GM21526 (cell line): Measurements from ENCODE around the gene CDH4.

Source experiments
- ATAC-seq: cut with Tn5 transposase; IDR thresholded peaks from one replicate; pipeline ENCODE4 v1.9.1; 2021; ENCODE audit warnings: moderate library complexity; ENCODE audit not compliant: unreplicated experiment, low FRiP score

Gene CDH4

GRCh38 chr20:61784801-61785566 is 532.9 kb downstream of the CDH4 start:
- ATAC-seq: no peak

GRCh38 chr20:61785567-61785816 is 533.4 kb downstream of the CDH4 start:
- no peak for ATAC-seq

GRCh38 chr20:61786230-61786629 is 534.2 kb downstream of the CDH4 start:
- no peak for ATAC-seq

GRCh38 chr20:61788343-61788742 is 536.3 kb downstream of the CDH4 start:
- ATAC-seq: no peak

GRCh38 chr20:61789329-61789728 is 537.3 kb downstream of the CDH4 start:
- no peak for ATAC-seq

GRCh38 chr20:61790116-61790827 is 538.2 kb downstream of the CDH4 start:
- no peak for ATAC-seq

- no peak for ATAC-seq
Measured at GRCh38 chr20:61791995-61792394, 539.9 kb downstream of the CDH4 start.

GRCh38 chr20:61795669-61796630 is 543.9 kb downstream of the CDH4 start:
- no peak for ATAC-seq

GRCh38 chr20:61796738-61797137 is 544.7 kb downstream of the CDH4 start:
- no peak for ATAC-seq

- no peak for ATAC-seq
Measured at GRCh38 chr20:61797200-61797599, 545.1 kb downstream of the CDH4 start.

GRCh38 chr20:61797971-61798411 is 545.9 kb downstream of the CDH4 start:
- ATAC-seq: no peak

- no peak for ATAC-seq
Measured at GRCh38 chr20:61798632-61799031, 546.6 kb downstream of the CDH4 start.

GRCh38 chr20:61799394-61799923 is 547.4 kb downstream of the CDH4 start:
- ATAC-seq: no peak

GRCh38 chr20:61799928-61800327 is 547.9 kb downstream of the CDH4 start:
- ATAC-seq: no peak

GRCh38 chr20:61800359-61801064 is 548.5 kb downstream of the CDH4 start:
- no peak for ATAC-seq

GRCh38 chr20:61801065-61801360 is 549.0 kb downstream of the CDH4 start:
- no peak for ATAC-seq

- no peak for ATAC-seq
Measured at GRCh38 chr20:61801428-61801827, 549.4 kb downstream of the CDH4 start.

GRCh38 chr20:61801857-61802442 is 549.9 kb downstream of the CDH4 start:
- ATAC-seq: no peak

GRCh38 chr20:61802721-61803311 is 550.8 kb downstream of the CDH4 start:
- no peak for ATAC-seq

- no peak for ATAC-seq
Measured at GRCh38 chr20:61803416-61803914, 551.4 kb downstream of the CDH4 start.
